ENCODE data around the gene RBM4B. TPM values are rescaled to one million over a fixed set of nuclear protein-coding genes. Genes with fewer than 3 reads are reported as not detected.

RBM4B gene
- total and polyA plus RNA-seq, 2 of the 4 experiments (the other 2 are of a cell fraction), result 23.1 to 26.7 TPM

- H3K27me3 ChIP-seq (ENCODE audit: control insufficient read depth, insufficient read depth, low read length), result no peaks in the 10 kb centered on the region; the same call in 1 of the 2 replicates
- H4K5ac ChIP-seq (ENCODE audit: low read depth, low read length), result no peak overlapping the region
- no peak overlapping the region for H2AFZ ChIP-seq (replicated peaks; ENCODE audit: low read length, poor library complexity)
- in situ Hi-C loops (cut with MboI; ENCODE audit: low sequenced_read_pairs), result loop anchor here (5.0 kb wide), 2 partner anchors 141 to 286 kb away; partner anchors contain the start of gene C11orf86
- no peak overlapping the region for H2BK5ac ChIP-seq (ENCODE audit: low read depth, low read length, poor library complexity, severe bottlenecking)
- H3K14ac ChIP-seq (replicated peaks; ENCODE audit: low read depth, low read length), result no peak overlapping the region
- no peak overlapping the region for H4K8ac ChIP-seq (ENCODE audit: low read depth in 2 of 2, low read length in 2 of 2)
- no peaks in the 10 kb centered on the region for H3K4me1 ChIP-seq (ENCODE audit: control insufficient read depth, insufficient read depth, low read length)
- no peaks in the 10 kb centered on the region; the same call in 1 of the 2 replicates for H4K20me1 ChIP-seq (ENCODE audit: insufficient read depth, low read length)
- H3K9me3 ChIP-seq (ENCODE audit: control insufficient read depth, insufficient read depth, low read length), result no peaks in the 10 kb centered on the region
- no peak for ATAC-seq (ENCODE audit: low read depth)
- H3K56ac ChIP-seq (ENCODE audit: extremely low read depth, insufficient read depth, low read length), result no peak overlapping the region
- H3K9me1 ChIP-seq (ENCODE audit: insufficient read depth, low read length), result no peaks in the 10 kb centered on the region
- intact Hi-C loops (cut with micrococcal nuclease), result no loop called here
- DNase-seq, result no peak
- no peak overlapping the region for H3K4ac ChIP-seq (ENCODE audit: low read depth, low read length)
- WGBS, 2 experiments (ENCODE audit: extremely low coverage in 2 of 2, insufficient read length in 1 of 2), result 99% methylated on average over 22 of the region's 38 CpGs; no CpG with 5 or more reads in 1 of the 2 experiments
- H3K4me2 ChIP-seq (ENCODE audit: low read depth, low read length), result no peak overlapping the region
- ChIA-PET CTCF (no interaction called here), POLR2A (ENCODE audit: unreplicated experiment) (no interaction called here)
- H3K4me3 ChIP-seq (ENCODE audit: insufficient read depth, low read depth, low read length), result no peak overlapping the region
- H2BK20ac ChIP-seq (ENCODE audit: low read depth, low read length), result no peak overlapping the region
- no peak overlapping the region for H3K9ac ChIP-seq (ENCODE audit: low read depth, low read length)
- TF ChIP-seq BHLHE40 (IDR thresholded peaks at IDR 0.05; ENCODE audit: low read depth, low read length), result no peak
- no peak for TF ChIP-seq FOS (IDR thresholded peaks at IDR 0.05; ENCODE audit: low read depth, low read length)
- no peak for TF ChIP-seq CHD1 (IDR thresholded peaks at IDR 0.05; ENCODE audit: low read depth, low read length)
- no peak for TF ChIP-seq POLR2A (IDR thresholded peaks at IDR 0.05; ENCODE audit: low read depth, low read length)
- TF ChIP-seq ELK1 (IDR thresholded peaks at IDR 0.05; ENCODE audit: borderline replicate concordance, low read depth, low read length), result no peak
- TF ChIP-seq CEBPB (IDR thresholded peaks at IDR 0.05; ENCODE audit: low read depth, low read length), result no peak
- no peak for TF ChIP-seq USF2 (IDR thresholded peaks at IDR 0.05; ENCODE audit: low read depth, low read length)
- no peak for TF ChIP-seq RAD21 (IDR thresholded peaks at IDR 0.05; ENCODE audit: low read length)
- no peak for TF ChIP-seq RCOR1 (IDR thresholded peaks at IDR 0.05; ENCODE audit: insufficient replicate concordance, low read length)
- no peak overlapping the region for H3K23ac ChIP-seq (ENCODE audit: low read depth, low read length)
- no peaks in the 10 kb centered on the region for H3K79me1 ChIP-seq (ENCODE audit: low read depth in 1 of 2, low read length in 2 of 2)
- H2AK5ac ChIP-seq (ENCODE audit: low read depth, low read length), result no peak overlapping the region
- no peaks in the 10 kb centered on the region for H3K36me3 ChIP-seq (ENCODE audit: control insufficient read depth, insufficient read depth, low read length)
- no peak overlapping the region for H4K91ac ChIP-seq (ENCODE audit: insufficient read depth, low read depth, low read length)
- H3K27ac ChIP-seq (ENCODE audit: insufficient read depth, low read length), result no peak overlapping the region
- BruUV-seq (replicated peaks), result no TSS peak
- H2BK15ac ChIP-seq (ENCODE audit: low read depth, low read length), result no peak overlapping the region
- no peak overlapping the region for H2BK120ac ChIP-seq (ENCODE audit: low read depth, low read length)
- H3K18ac ChIP-seq (ENCODE audit: low read depth, low read length), result no peak overlapping the region
- dilution Hi-C loops (cut with HindIII; ENCODE audit: low sequenced_read_pairs, unreplicated experiment), result no loop called here
- H2AK9ac ChIP-seq (replicated peaks; ENCODE audit: low read depth, low read length, poor library complexity), result no peak overlapping the region
Measured at GRCh38 chr11:66691311-66691980, 13.8 kb upstream of the RBM4B start.
